Measurements from ENCODE around the gene TAF11L4. TPM values are rescaled to one million over a fixed set of nuclear protein-coding genes. Genes with fewer than 3 reads are reported as not detected.
"Not testable (repeated sequence)": the region's sequence is repeated elsewhere in the genome, so short reads cannot be mapped to it uniquely, and the experiment has no call there.

Gene TAF11L4
- not detected for total RNA-seq
- long read RNA-seq: 0 reads

- DNase-seq; intact Hi-C loops (cut with micrococcal nuclease); ATAC-seq: not testable (repeated sequence)
These were observed at the start of gene TAF11L4 for GRCh38 chr5:17521501-17521900. TSS of gene TAF11L4 (plus strand) at chr5:17521801.

GRCh38 chr5:17475064-17475463 is 46.5 kb upstream of the TAF11L4 start:
- DNase-seq; ATAC-seq; intact Hi-C loops (cut with micrococcal nuclease): not testable (repeated sequence)

- DNase-seq (no peak), ATAC-seq (no peak)
- intact Hi-C loops (cut with micrococcal nuclease): no loop called here
These were observed 44.6 kb upstream of the TAF11L4 start for GRCh38 chr5:17477043-17477442.

GRCh38 chr5:17477573-17478265 is 43.9 kb upstream of the TAF11L4 start:
- DNase-seq (no peak), ATAC-seq (no peak)
- intact Hi-C loops (cut with micrococcal nuclease): no loop called here

- ATAC-seq (no peak), DNase-seq (no peak)
- intact Hi-C loops (cut with micrococcal nuclease): no loop called here
These were observed 40.2 kb upstream of the TAF11L4 start for GRCh38 chr5:17481378-17481777.

GRCh38 chr5:17482790-17483189 is 38.8 kb upstream of the TAF11L4 start:
- ATAC-seq (no peak), DNase-seq (no peak)
- intact Hi-C loops (cut with micrococcal nuclease): no loop called here

- intact Hi-C loops (cut with micrococcal nuclease); DNase-seq; ATAC-seq: not testable (repeated sequence)
These were observed 35.0 kb upstream of the TAF11L4 start for GRCh38 chr5:17486464-17487173.

- DNase-seq (no peak), ATAC-seq (no peak)
- intact Hi-C loops (cut with micrococcal nuclease): no loop called here
These were observed 34.5 kb upstream of the TAF11L4 start for GRCh38 chr5:17487174-17487512.

GRCh38 chr5:17491257-17491656 is 30.3 kb upstream of the TAF11L4 start:
- intact Hi-C loops (cut with micrococcal nuclease); DNase-seq; ATAC-seq: not testable (repeated sequence)

- no peak for DNase-seq
- intact Hi-C loops (cut with micrococcal nuclease): no loop called here
- ATAC-seq: no peak
These were observed 28.8 kb upstream of the TAF11L4 start for GRCh38 chr5:17492770-17493169.

- intact Hi-C loops (cut with micrococcal nuclease): no loop called here
- DNase-seq: no peak
- no peak for ATAC-seq
These were observed 24.2 kb upstream of the TAF11L4 start for GRCh38 chr5:17497446-17497845.

- DNase-seq; intact Hi-C loops (cut with micrococcal nuclease); ATAC-seq: not testable (repeated sequence)
These were observed 23.7 kb upstream of the TAF11L4 start, which contains the start of gene TAF11L2 for GRCh38 chr5:17497931-17498330. TSS of gene TAF11L2 (plus strand) at chr5:17498231.

- intact Hi-C loops (cut with micrococcal nuclease): no loop called here
- DNase-seq (no peak), ATAC-seq (no peak)
These were observed 9.8 kb upstream of the TAF11L4 start for GRCh38 chr5:17511775-17512325.

GRCh38 chr5:17517526-17517925 is 4.1 kb upstream of the TAF11L4 start:
- ATAC-seq; DNase-seq; intact Hi-C loops (cut with micrococcal nuclease): not testable (repeated sequence)

GRCh38 chr5:17518067-17518466 is 3.5 kb upstream of the TAF11L4 start, which contains the start of gene TAF11L3:
TSS of gene TAF11L3 (plus strand) at chr5:17518367.
- intact Hi-C loops (cut with micrococcal nuclease); DNase-seq; ATAC-seq: not testable (repeated sequence)

- ATAC-seq; intact Hi-C loops (cut with micrococcal nuclease); DNase-seq: not testable (repeated sequence)
These were observed 2.1 kb upstream of the TAF11L4 start for GRCh38 chr5:17519508-17519907.

GRCh38 chr5:17524935-17525334 is 3.3 kb downstream of the TAF11L4 start, which contains the start of gene TAF11L5:
TSS of gene TAF11L5 (plus strand) at chr5:17525235.
- intact Hi-C loops (cut with micrococcal nuclease); DNase-seq; ATAC-seq: not testable (repeated sequence)

GRCh38 chr5:17526504-17526903 is 4.9 kb downstream of the TAF11L4 start:
- DNase-seq; ATAC-seq; intact Hi-C loops (cut with micrococcal nuclease): not testable (repeated sequence)

- ATAC-seq; DNase-seq; intact Hi-C loops (cut with micrococcal nuclease): not testable (repeated sequence)
These were observed 6.8 kb downstream of the TAF11L4 start, which contains the start of gene TAF11L6 for GRCh38 chr5:17528369-17528768. TSS of gene TAF11L6 (plus strand) at chr5:17528669.
